ENCODE data around the gene OOSP4A.

The OOSP4A gene

DNA sequence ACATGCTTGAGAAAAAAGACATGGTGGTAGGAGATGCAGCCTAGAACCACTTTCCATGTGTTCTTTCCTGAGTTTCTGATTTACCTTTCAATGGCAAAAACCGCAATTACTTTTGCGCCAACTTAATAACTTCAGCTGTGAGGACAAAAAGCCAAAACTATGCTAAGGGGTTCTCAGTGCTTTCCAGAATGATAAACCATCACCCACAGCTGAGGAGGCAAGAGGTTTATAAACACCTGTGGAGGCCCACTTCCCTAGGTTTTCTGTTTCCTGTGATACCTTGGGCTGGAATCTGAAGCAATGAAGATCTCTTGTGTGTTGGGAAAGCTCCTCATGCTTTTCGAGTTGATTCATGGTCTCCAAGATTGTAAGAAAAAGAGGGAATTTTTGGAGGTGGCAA is at the start of gene OOSP4A:
OOSP4A (plus strand) TSS at position 301 of the 400 bp plus-strand sequence; CDS start at position 301, 0 bp downstream.
- DNase-seq (ENCODE audit: low spot score) = no peak
- no peak within 1 kb of the TSS for H3K27ac Mint-ChIP-seq
- no peaks in the 10 kb centered on the region for H3K4me1 Mint-ChIP-seq (ENCODE audit: low read depth)
- H3K36me3 Mint-ChIP-seq (ENCODE audit: low read depth) = no peaks in the 10 kb centered on the region
- H3K27me3 Mint-ChIP-seq (ENCODE audit: low read depth) = peaks cover 5% of the 10 kb centered on the region
- no peak within 1 kb of the TSS for H3K4me3 Mint-ChIP-seq
- no peaks in the 10 kb centered on the region for H3K9me3 Mint-ChIP-seq

DNA sequence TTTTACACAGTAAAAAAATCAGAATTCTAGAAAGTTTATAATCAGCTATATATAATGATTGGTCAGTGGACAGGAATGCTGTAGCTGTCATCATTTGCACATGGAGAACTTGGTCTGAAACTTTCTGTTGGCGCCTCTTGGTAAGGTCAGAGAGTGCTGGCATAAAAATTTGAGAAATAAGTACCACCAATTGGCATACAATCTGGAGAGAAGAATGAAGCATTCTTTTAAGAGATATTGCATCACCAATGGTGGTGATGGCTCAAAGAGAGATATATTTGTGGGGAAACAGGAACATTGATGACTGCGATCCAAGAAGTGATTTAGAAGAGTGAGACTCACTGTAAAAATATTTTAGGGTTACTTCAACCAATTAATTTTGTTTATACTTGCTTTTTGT is 45.4 kb upstream of the OOSP4A start:
- Mint-ChIP-seq H3K9me3 (peaks cover 19% of the 10 kb centered on the region), H3K27ac (no peak overlapping the region), H3K27me3 (ENCODE audit: low read depth) (no peaks in the 10 kb centered on the region), H3K36me3 (ENCODE audit: low read depth) (peaks cover 3% of the 10 kb centered on the region), H3K4me3 (no peak overlapping the region), H3K4me1 (ENCODE audit: low read depth) (peaks cover 2% of the 10 kb centered on the region)
- DNase-seq (ENCODE audit: low spot score) = no peak

DNA sequence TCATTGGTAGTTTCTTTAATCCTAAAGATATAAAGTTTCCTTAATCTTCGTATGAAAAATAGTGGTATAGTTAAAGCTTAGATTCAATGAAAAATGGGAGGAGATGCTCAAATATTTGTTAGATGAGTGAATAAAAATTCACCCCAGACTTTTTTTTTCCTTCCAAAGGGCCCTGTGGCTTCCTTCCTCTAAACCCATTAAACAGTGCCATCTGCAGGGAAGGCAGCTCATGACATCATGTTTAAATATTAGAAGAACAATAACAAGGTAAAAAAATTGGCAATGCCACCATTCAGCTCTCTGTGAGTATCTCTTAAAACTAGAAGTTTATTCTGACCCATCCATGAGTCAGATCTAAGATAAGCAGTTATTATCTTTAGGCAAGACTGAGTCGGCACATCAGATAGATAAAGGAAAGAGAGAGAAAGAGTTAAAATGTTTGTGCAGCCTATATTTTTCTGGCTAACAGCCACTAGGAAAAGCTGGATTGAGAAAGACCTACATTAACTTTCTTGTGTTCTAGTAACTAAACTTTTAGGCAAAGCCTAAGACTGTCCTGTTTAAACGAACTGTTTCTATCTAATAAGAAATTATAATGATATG is 44.7 kb upstream of the OOSP4A start:
- Mint-ChIP-seq H3K4me3 (no peak overlapping the region), H3K4me1 (ENCODE audit: low read depth) (peaks cover 2% of the 10 kb centered on the region), H3K27me3 (ENCODE audit: low read depth) (no peaks in the 10 kb centered on the region), H3K36me3 (ENCODE audit: low read depth) (peaks cover 3% of the 10 kb centered on the region), H3K9me3 (peaks cover 23% of the 10 kb centered on the region), H3K27ac (no peak overlapping the region)
- DNase-seq (ENCODE audit: low spot score) = peak; percentile 6

DNA sequence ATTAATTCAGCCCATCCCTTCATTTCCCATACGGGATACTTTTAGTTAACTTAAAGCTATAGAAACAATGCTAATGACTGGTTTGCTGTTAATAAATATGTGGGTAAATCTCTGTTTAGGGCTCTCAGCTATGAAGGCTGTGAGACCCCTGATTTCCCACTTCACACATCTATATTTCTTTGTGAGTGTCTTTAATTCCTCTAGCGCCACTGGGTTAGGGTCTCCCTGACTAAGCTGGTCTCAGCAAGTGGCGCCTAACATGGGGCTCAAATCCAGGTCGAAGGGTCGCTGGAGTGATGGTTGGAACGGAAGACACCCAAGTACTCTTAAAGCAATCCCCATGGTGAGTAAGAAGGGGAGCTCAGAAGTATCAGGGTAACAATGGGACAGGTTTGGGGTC is 40.0 kb upstream of the OOSP4A start:
- Mint-ChIP-seq H3K27ac (no peak overlapping the region), H3K9me3 (peaks cover 58% of the 10 kb centered on the region), H3K4me3 (no peak overlapping the region), H3K36me3 (ENCODE audit: low read depth) (peaks cover 3% of the 10 kb centered on the region), H3K4me1 (ENCODE audit: low read depth) (no peaks in the 10 kb centered on the region), H3K27me3 (ENCODE audit: low read depth) (no peaks in the 10 kb centered on the region)
- no peak for DNase-seq (ENCODE audit: low spot score)

DNA sequence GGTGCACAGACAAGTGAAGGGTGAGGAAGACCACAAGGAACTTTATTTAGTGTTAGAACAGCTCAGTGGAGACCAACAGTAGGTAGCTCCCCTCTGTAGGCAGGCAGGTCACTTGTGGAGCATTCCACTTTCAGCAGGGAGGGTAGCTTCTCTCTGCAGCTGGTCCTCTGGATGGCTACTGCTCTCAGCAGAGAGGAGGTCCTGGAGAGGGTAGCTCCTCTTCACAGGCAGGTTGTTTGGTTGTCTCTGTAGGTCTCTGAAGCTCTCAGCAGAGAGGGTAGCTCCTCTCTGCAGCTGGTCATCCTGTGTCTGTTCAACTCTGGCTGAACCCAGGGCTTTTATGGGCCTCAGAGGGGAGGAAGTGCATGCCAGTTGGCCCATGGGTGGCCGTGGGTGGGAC is 32.1 kb upstream of the OOSP4A start:
- no peak for DNase-seq (ENCODE audit: low spot score)
- no peaks in the 10 kb centered on the region for H3K4me1 Mint-ChIP-seq (ENCODE audit: low read depth)
- no peaks in the 10 kb centered on the region for H3K27me3 Mint-ChIP-seq (ENCODE audit: low read depth)
- no peaks in the 10 kb centered on the region for H3K36me3 Mint-ChIP-seq (ENCODE audit: low read depth)
- no peak overlapping the region for H3K4me3 Mint-ChIP-seq
- H3K9me3 Mint-ChIP-seq = peaks cover 21% of the 10 kb centered on the region
- H3K27ac Mint-ChIP-seq = no peak overlapping the region

DNA sequence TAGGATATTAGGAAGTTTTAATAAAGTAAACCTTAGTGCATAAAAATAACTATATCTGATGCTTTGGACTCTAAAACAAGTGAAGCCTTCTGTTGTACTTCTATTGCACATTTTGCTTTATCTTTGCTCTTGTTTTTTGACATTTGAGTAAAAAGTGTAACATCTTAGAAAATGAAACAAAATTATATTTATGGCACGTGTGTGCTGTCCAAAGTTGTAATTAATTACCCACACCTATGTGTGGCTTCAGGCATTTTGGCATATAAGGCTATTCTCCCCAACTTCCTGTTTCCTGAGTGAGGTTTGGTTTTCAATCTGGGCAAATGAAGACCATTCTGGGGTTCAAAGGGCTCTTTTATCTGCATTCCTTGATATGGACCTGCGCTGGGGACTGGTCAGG is 25.7 kb upstream of the OOSP4A start, which contains the start of gene OOSP1:
OOSP1 (plus strand) TSS at position 301 of the 400 bp plus-strand sequence; CDS start at position 324, 23 bp downstream.
- Mint-ChIP-seq H3K36me3 (ENCODE audit: low read depth) (no peaks in the 10 kb centered on the region), H3K27ac (no peak within 1 kb of the TSS)
- DNase-seq (ENCODE audit: low spot score) = no peak

DNA sequence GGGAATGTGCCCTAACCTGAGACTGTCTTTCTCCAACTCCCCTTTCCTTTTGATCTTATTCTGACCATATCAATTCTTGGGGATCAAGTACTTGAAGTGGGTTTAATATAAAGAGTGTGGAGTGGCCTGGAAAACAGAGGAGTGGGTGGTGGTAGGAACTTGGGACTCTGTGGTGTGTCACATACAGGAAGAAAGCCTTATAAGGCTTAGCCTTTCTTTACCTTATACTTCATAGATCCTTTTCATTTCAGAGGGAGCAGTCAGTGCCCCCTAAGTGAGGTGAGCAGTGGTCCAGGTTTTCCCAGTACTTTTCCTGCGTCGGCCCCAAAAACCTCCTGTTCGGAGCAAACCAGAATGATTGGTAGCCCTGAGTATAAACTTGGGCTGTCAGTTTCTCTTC is 25.1 kb upstream of the OOSP4A start:
- H3K4me3 Mint-ChIP-seq = no peak overlapping the region
- no peaks in the 10 kb centered on the region for H3K9me3 Mint-ChIP-seq
- no peaks in the 10 kb centered on the region for H3K4me1 Mint-ChIP-seq (ENCODE audit: low read depth)
- no peak for DNase-seq (ENCODE audit: low spot score)
- H3K36me3 Mint-ChIP-seq (ENCODE audit: low read depth) = no peaks in the 10 kb centered on the region
- H3K27me3 Mint-ChIP-seq (ENCODE audit: low read depth) = no peaks in the 10 kb centered on the region
- no peak overlapping the region for H3K27ac Mint-ChIP-seq

More for the DNA sequence above, 25.7 kb upstream of the OOSP4A start, which contains the start of gene OOSP1:
- H3K27me3 Mint-ChIP-seq (ENCODE audit: low read depth) = no peaks in the 10 kb centered on the region
- no peaks in the 10 kb centered on the region for H3K9me3 Mint-ChIP-seq
- H3K4me1 Mint-ChIP-seq (ENCODE audit: low read depth) = no peaks in the 10 kb centered on the region
- H3K4me3 Mint-ChIP-seq = no peak within 1 kb of the TSS

DNA sequence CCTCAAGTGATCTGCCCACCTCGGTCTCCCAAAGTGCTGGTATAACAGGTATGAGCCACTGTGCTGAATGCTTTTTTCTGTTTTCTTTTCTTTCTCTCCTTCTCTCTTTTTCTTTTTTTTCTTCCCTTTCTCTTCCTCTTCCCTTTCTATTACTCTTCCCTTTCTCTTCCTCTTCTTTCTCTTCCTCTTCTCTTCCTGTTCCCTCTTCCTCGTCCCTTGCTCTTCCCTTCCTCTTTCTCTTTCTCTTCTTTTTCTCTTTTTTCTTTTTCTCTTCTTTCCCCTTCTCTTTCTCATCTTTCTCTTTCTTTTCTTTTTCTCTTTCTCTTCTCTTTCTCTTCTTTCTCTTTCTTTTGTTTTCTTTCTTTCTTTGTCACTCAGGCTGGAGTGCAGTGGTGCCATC is 24.4 kb upstream of the OOSP4A start:
- Mint-ChIP-seq H3K27me3 (ENCODE audit: low read depth) (no peaks in the 10 kb centered on the region), H3K9me3 (no peaks in the 10 kb centered on the region), H3K27ac (no peak overlapping the region), H3K4me1 (ENCODE audit: low read depth) (no peaks in the 10 kb centered on the region), H3K4me3 (no peak overlapping the region), H3K36me3 (ENCODE audit: low read depth) (no peaks in the 10 kb centered on the region)
- no peak for DNase-seq (ENCODE audit: low spot score)

DNA sequence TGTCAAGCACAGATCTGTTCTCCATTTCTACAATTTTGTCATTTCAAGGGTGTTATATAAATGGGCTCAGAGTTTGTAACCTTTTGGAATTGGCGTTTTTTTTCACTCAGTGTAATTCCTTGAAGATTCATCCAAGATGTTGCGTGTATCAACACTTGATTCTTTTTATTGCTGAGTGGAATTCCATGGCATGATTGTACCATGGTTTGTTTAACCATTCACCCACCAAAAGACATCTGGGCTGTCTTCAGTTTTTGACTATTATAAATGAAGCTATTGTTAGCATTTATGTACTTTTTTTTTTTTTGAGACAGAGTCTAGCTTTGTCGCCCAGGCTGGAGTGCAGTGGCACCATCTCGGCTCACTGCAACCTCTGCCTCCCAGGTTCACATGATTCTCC is 22.7 kb upstream of the OOSP4A start:
- H3K4me3 Mint-ChIP-seq = no peak overlapping the region
- H3K4me1 Mint-ChIP-seq (ENCODE audit: low read depth) = no peaks in the 10 kb centered on the region
- no peaks in the 10 kb centered on the region for H3K9me3 Mint-ChIP-seq
- no peaks in the 10 kb centered on the region for H3K27me3 Mint-ChIP-seq (ENCODE audit: low read depth)
- H3K27ac Mint-ChIP-seq = no peak overlapping the region
- no peak for DNase-seq (ENCODE audit: low spot score)
- no peaks in the 10 kb centered on the region for H3K36me3 Mint-ChIP-seq (ENCODE audit: low read depth)

DNA sequence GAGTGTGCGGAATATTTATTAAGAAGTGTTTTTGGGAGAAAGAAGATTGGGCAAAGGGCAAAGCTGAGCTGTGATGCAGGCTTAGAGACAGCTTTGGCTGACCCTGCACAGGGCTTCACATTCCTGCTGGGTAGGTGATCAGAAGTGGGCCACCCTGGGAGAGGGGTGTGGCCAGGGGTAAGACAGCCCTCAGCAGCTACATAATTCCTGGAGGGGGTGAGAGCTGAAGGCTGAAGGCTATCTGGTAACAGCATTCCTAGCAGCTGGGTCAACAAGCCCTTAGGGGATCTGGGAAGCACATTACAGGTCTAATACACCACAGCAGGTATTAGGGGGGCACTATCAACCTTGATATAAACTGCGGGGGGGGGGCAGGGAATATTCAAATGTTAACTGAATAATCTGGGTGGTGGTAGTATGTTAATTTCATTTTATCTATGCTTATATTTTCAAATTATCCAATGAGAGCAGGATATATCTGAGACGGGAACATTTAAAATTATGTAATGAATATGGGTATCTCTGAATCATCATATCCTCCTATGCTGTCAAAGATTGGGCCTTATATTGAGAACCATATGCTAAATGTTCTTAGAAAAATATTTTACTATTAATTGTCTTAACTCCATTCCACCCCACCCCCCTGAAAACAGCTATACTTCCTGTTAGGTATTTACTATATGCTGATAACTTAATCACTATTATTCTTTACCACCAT is 19.7 kb upstream of the OOSP4A start:
- Mint-ChIP-seq H3K36me3 (ENCODE audit: low read depth) (no peaks in the 10 kb centered on the region), H3K27ac (no peak overlapping the region), H3K9me3 (no peaks in the 10 kb centered on the region), H3K27me3 (ENCODE audit: low read depth) (peaks cover 2% of the 10 kb centered on the region), H3K4me3 (no peak overlapping the region), H3K4me1 (ENCODE audit: low read depth) (no peaks in the 10 kb centered on the region)
- no peak for DNase-seq (ENCODE audit: low spot score)

DNA sequence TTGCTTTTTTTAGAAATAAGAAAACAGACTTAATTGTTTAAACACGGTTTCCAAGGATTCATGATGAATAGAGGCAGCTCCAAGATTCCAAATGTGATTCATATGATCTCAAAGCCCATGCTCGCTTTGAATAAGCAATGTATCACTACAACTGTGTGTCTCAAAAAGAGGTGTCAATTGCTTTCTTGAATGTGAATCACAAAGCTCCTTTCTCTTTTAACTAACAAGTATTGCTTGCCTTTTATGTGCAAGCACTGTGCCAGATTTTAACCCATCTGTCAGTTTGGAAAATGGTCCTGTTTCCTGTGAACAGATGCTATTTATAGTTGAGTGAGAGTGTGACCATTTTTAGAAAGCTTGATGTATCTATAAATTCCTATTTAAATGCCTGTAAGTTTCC is 19.1 kb upstream of the OOSP4A start:
- peaks cover 2% of the 10 kb centered on the region for H3K27me3 Mint-ChIP-seq (ENCODE audit: low read depth)

DNA sequence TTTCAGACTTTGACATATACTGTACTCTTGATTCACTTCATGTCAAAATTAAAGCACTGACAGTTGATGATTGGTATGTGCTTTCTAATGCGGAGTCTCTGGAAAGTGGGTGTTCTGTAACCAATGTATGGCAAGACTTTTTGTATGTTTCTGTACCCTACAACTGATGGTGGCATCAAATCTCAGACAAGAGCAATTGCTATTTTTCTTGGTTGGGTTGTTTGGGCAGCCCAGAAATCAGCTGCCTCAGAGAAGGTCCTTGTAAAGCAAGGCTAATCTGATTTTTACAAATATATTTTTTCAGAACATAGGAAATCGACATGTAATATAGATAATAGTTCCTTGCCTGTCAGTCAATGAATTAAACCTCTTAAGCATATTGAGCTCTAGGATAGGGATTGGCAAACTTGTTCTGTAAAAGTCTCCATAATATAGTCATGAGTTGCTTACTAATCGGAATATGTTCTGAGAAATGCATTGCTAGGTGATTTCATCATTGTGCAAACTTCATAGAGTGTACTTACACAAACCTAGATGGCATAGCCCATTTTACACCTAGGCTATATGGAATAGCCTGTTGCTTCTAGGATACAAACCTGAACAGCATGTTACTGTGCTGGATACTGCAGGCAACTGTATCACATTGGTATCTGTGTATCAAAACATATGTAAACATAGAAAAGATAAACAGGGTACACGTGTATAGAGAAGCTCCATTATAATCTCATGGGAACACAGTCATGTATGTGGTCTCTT is 10.2 kb upstream of the OOSP4A start:
- H3K4me1 Mint-ChIP-seq (ENCODE audit: low read depth) = no peaks in the 10 kb centered on the region
- DNase-seq (ENCODE audit: low spot score) = no peak
- no peak overlapping the region for H3K4me3 Mint-ChIP-seq
- no peak overlapping the region for H3K27ac Mint-ChIP-seq
- H3K36me3 Mint-ChIP-seq (ENCODE audit: low read depth) = no peaks in the 10 kb centered on the region
- H3K27me3 Mint-ChIP-seq (ENCODE audit: low read depth) = peaks cover 2% of the 10 kb centered on the region
- no peaks in the 10 kb centered on the region for H3K9me3 Mint-ChIP-seq

More for the DNA sequence above, 19.1 kb upstream of the OOSP4A start:
- DNase-seq (ENCODE audit: low spot score) = no peak
- Mint-ChIP-seq H3K4me1 (ENCODE audit: low read depth) (no peaks in the 10 kb centered on the region), H3K4me3 (no peak overlapping the region), H3K27ac (no peak overlapping the region), H3K9me3 (no peaks in the 10 kb centered on the region), H3K36me3 (ENCODE audit: low read depth) (no peaks in the 10 kb centered on the region)

DNA sequence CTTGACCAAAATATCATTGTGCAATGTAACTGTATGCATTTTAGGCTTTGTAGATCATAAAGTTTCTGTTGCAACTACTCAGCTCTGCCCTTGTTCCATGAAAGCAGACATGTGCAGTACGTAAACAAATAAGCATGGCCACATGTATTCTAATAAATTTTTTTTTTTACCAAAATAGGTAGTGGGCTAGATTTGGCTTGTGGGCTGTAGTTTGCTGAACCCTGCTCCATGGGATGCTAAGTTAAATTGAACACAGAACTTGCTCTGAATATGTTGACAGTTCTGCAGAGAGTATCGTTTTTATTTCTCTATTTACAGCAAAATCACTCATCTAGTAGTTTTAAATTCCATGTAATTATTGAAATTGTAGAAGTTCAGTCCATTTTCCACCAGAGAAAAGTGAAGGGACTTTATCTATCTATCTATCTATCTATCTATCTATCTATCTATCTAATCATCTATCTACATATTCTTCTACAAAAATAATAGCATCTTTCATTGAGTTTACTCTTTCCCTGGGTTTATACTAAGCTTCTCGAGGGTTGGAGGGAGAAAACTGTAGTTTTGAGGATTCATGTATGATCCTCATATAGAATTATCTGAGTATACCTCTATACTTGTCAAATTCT is 9.5 kb upstream of the OOSP4A start:
- H3K27ac Mint-ChIP-seq = no peak overlapping the region
- no peaks in the 10 kb centered on the region for H3K27me3 Mint-ChIP-seq (ENCODE audit: low read depth)
- H3K36me3 Mint-ChIP-seq (ENCODE audit: low read depth) = no peaks in the 10 kb centered on the region
- no peak overlapping the region for H3K4me3 Mint-ChIP-seq
- no peak for DNase-seq (ENCODE audit: low spot score)
- no peaks in the 10 kb centered on the region for H3K4me1 Mint-ChIP-seq (ENCODE audit: low read depth)
- H3K9me3 Mint-ChIP-seq = no peaks in the 10 kb centered on the region

DNA sequence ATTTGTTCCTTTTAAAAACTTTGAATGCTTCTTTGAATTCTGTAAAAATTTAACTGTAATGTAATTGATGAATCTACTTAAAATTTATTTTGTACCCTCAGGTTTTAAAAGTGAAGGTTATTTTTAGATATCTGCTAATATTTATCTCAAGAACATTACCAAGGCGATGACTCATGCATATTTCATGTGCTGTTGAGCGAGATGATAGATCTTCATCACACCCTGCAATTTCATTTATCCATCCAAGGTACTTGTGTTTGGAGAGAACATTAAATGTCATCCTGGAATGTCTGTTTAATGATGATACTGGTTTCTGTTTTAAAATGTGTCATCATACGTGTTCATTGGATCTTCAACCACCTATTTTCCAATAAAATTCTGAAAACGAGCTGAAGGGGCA is 6.7 kb upstream of the OOSP4A start:
- DNase-seq (ENCODE audit: low spot score) = no peak
- H3K27me3 Mint-ChIP-seq (ENCODE audit: low read depth) = no peaks in the 10 kb centered on the region
- no peak overlapping the region for H3K27ac Mint-ChIP-seq
- no peaks in the 10 kb centered on the region for H3K36me3 Mint-ChIP-seq (ENCODE audit: low read depth)
- H3K4me1 Mint-ChIP-seq (ENCODE audit: low read depth) = no peaks in the 10 kb centered on the region
- H3K4me3 Mint-ChIP-seq = no peak overlapping the region
- H3K9me3 Mint-ChIP-seq = no peaks in the 10 kb centered on the region
